ENCODE results near the gene KCNN1. TPM values are rescaled to one million over a fixed set of nuclear protein-coding genes. Genes with fewer than 3 reads are reported as not detected.

Gene KCNN1
- total and polyA plus RNA-seq, 11 donors = 0.03 to 0.27 (median 0.07) TPM; not detected in 7

- Histone ChIP-seq H3K27me3 (no peaks in the 10 kb centered on the region), H3K4me1 (peaks cover 0 to 43% (median 18%) of the 10 kb centered on the region in 12 donors), H3K36me3 (peaks cover 0 to 46% (median 40%) of the 10 kb centered on the region in 9 donors), H3K4me3 (peak within 1 kb of the TSS; percentile 47 to 84 (median 61)), H3K9me3 (no peaks in the 10 kb centered on the region), H3K27ac (peak within 1 kb of the TSS; percentile 79 to 93 (median 86))
- no peak for TF ChIP-seq CTCF (IDR thresholded peaks at IDR 0.05)
- peak; percentile 33 to 77 for TF ChIP-seq POLR2A (IDR thresholded peaks at IDR 0.05)
- 13 to 37% (median 27%) methylated on average over 17 to 92 of the region's 92 CpGs for WGBS, 4 donors
- ATAC-seq (peak; percentile 88 to 96 (median 92)), DNase-seq (peak; percentile 93 to 96 (median 94))
- intact Hi-C loops (cut with DNase I) = loop anchor here (1.0 to 10.0 kb wide), 3 partner anchors 50 to 244 kb away; partner anchors contain the start of gene PIK3R2 (in 1 of the 10)
Observed at GRCh38 chr19:18007917-18008673, 41.2 kb downstream of the KCNN1 start, which contains the start of gene ARRDC2. Gene ARRDC2, plus strand, starts transcription at chr19:18008170. Its CDS starts 141 bp downstream, at chr19:18008311.

- ATAC-seq (no peak), DNase-seq (no peak)
- intact Hi-C loops (cut with DNase I) = loop anchor here in 2 of 10 donors (5.0 to 10.0 kb wide), 2 partner anchors 146 to 243 kb away; partner anchors contain the start of gene PIK3R2 (in 1 of the 2)
- Histone ChIP-seq H3K36me3 (peaks cover 0 to 54% (median 48%) of the 10 kb centered on the region in 9 donors), H3K27ac (peak overlapping the region; percentile 55 to 93 (median 86)), H3K27me3 (no peaks in the 10 kb centered on the region), H3K9me3 (no peaks in the 10 kb centered on the region), H3K4me1 (peaks cover 0 to 50% (median 24%) of the 10 kb centered on the region in 12 donors), H3K4me3 (peak overlapping the region; percentile 47 to 84 (median 61))
- WGBS, 4 donors = 80 to 97% (median 93%) methylated on average over 11 of the region's 11 CpGs
- TF ChIP-seq CTCF (IDR thresholded peaks at IDR 0.05) (no peak), POLR2A (IDR thresholded peaks at IDR 0.05) (no peak)
Observed at GRCh38 chr19:18008814-18009213, 41.9 kb downstream of the KCNN1 start.

DNA sequence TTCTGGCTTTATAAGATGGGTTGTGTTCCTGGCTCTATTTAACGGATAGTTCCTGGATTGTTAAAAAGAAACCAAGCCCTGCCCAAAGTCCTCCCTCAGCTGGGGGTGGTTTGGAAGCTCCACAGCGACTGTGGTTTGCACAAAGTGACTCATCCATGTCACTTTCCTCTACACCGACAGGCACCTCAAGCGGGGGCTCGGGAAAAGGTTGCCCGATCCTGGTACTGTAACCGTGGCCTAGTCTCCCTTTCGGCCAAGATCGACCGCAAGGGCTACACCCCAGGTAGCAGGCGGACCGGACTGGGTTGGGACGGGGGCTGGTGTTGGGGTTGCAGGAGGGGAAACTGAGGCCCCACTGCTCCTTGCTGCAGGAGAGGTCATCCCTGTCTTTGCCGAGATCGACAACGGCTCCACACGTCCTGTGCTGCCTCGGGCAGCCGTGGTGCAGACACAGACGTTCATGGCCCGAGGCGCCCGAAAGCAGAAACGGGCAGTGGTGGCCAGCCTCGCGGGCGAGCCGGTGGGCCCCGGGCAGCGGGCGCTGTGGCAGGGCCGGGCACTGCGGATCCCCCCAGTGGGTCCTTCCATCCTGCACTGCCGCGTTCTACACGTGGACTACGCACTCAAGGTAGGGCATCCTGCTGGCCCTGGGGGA is 42.6 kb downstream of the KCNN1 start:
- no peaks in the 10 kb centered on the region for H3K9me3 ChIP-seq
- TF ChIP-seq CTCF (IDR thresholded peaks at IDR 0.05) = no peak
- no peak for TF ChIP-seq POLR2A (IDR thresholded peaks at IDR 0.05)
- ATAC-seq = no peak
- H3K4me3 ChIP-seq = peak overlapping the region; percentile 24 to 84 (median 61)
- peak overlapping the region in 6 of 12 donors; percentile 84 to 93 (median 87) for H3K27ac ChIP-seq
- no peaks in the 10 kb centered on the region for H3K27me3 ChIP-seq
- H3K4me1 ChIP-seq = peaks cover 0 to 54% (median 26%) of the 10 kb centered on the region in 12 donors
- H3K36me3 ChIP-seq = peaks cover 0 to 57% (median 51%) of the 10 kb centered on the region in 9 donors
- intact Hi-C loops (cut with DNase I) = loop anchor here in 3 of 10 donors (1.0 to 10.0 kb wide), 4 partner anchors 46 to 405 kb away; partner anchors contain the start of genes PIK3R2 (in 1 of the 3) and SSBP4 (in 1 of the 3)
- no peak for DNase-seq
- WGBS, 4 donors = 93 to 97% (median 95%) methylated on average over 34 to 37 of the region's 37 CpGs
